NCI-H526 (cell line): Measurements from ENCODE around the gene SCN4A.
"Not testable (repeated sequence)": the region's sequence is repeated elsewhere in the genome, so short reads cannot be mapped to it uniquely, and the experiment has no call there.

Experiments
- DNase-seq, 2 experiments: peaks; one replicate each; lab custom pipeline; 2025; lab: John Stamatoyannopoulos, UW

Gene SCN4A

DNA sequence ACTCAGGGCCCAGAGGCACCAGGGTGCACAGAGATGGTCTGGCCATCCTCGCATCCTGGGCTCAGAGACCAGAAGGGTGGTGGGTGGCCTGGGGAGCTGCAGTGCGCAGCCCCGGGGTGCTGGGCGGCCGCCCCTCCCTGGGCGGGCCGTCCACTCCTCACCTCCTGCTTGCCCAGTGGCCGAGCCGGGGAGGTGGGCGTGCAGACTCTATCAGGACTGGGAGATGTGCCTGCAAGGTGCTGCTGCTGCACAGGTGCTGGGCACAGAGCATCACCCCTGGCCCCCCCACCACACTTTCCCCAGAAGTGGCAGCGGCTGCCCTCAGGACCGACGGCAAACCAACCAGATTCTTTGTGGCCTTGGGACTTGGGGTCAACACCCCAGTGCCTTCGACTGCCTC is at the start of gene SCN4A:
Gene SCN4A, minus strand, starts transcription at position 123 of the 400 bp plus-strand sequence. Its CDS starts 77 bp downstream, at position 46.
- no peak for DNase-seq

DNA sequence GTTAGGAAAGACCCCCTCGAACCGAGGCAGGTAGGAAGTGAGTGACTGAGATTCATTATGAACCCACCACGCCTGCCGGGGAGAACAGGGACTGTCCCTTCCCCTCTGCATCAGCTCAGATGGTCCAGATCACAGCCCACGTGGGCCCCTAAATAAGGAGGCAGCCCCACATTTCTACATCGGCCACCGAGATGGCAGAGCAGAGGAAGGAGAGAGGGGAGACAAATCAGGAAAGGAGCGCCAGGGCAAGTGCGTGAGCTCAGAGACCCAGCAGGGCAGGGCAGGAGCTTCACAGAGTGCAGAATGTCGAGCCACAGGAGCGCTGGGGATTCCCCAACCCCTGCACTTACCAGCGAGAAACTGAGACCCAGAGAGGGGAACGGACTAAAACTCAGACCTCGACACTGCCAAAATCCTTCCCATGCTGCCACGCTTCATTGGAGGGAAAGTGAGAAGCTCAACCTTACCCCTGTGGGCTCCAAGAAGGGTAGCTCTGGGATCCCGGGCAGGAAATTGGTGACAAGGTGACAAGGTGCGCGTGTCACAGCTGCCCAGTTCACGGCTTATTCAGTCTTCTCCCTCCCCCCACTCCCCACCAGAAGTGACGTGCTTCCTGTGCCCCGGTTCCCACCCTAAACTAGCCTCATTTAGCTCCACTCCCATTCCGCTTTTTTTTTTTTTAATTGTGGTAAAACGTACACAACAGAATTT is 47.5 kb upstream of the SCN4A start, which contains the start of gene ICAM2:
Gene ICAM2, minus strand, starts transcription at position 578 of the 711 bp plus-strand sequence. CDS start 13,942 bp downstream, outside the sequence.
- DNase-seq = no peak

DNA sequence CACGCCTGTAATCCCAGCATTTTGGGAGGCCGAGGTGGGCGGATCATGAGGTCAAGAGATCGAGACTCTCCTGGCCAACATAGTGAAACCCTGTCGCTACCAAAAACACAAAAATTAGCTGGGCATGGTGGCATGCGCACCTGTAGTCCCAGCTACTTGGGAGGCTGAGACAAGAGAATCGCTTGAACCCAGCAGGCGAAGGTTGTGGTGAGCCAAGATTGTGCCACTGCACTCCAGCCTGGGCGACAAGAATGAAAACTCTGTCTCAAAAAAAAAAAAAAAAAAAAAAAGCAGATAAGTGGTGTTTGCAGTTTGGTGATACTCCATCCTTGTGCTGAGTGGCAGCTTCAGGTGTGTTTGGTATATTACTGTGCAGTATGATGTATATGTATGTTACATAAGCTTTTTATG is 46.8 kb upstream of the SCN4A start:
- DNase-seq = not testable (repeated sequence)

DNA sequence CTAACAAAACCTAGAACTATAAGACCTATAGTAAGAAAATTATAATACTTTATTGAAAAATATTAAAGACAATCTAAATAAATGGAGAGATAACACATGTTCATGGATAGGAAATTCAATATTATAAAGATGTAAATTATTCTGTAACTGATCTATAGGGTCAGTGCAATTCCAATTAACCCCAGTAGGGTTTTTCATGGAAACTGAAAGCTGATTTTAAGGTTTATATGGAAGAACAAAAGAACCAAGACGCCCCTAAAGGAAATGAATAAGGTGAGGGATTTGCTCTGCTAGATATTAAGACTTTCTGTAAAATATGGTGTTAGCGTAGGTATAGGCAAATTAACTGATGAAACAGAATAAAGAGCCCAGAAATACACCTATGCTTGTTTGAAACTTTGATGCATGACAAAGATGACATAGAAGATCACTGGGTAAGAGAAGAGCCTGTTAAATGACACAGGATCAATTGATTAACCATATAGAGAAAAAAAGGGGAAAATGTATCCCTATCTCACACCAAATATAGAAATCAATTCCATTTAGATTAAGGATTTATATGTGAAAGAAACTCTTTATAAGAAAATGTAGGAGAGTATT is 44.8 kb upstream of the SCN4A start:
- DNase-seq = no peak

DNA sequence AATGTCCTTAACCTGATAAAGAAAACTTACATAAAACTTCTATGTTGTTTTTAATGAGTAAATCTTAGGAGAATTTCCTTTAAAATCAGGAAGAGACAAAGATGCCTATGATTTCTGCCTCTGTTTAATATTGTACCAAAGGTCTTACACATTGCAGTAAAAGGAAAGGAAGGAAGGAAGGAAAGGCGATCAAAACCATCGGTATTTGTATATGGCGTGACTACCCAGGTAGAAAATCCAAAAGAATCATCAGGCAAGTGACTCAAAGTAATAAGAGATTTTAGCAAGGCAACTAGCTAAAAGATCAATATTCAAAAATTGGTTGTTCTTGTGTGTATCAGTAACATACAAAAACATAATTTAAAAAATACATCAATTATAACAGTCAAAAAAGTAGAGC is 44.3 kb upstream of the SCN4A start:
- no peak for DNase-seq

DNA sequence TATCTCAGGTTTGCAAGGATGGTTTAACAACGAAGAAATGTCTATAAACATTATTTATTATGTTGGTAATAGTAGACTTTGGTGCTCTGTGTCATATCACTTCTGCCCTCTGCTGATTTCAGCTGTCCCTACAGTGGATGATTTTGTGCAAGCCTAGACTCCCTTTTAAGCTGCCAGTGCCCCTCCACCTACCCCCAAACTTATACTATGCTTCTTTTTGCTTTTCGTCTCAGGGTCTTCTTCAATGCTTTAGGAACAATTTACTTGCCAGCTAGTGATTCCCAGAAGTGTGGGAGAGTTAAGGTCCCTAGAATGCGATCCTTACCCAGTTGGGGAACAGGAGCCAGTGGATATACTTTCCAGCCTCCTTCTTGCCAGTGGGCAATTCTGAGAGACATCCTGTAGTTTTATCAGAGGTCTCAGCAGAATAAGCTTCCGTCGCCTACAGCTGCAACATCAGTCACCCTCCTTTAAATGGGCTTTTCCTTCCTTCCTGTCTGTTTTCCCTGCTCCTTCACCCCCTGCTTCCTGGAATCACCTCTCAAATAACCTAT is 43.6 kb upstream of the SCN4A start:
- DNase-seq = no peak

DNA sequence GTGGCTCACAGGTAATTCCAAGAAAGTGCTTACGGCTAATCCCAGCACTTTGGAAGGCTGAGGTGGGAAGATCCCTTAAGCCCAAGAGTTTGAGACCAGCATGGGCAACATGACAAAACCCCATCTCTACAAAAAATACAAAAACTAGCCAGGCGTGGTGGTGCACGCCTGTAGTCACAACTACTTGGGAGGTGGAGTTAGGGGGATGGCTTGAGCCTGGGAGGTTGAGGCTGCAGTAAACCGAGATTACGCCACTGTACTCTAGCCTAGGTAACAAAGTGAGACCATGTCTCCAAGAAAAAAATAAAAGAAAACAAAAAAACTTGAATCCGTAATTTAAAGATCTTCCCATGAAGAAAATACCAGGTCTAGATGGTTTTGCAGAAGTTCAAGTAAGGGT is 42.7 kb upstream of the SCN4A start:
- no peak for DNase-seq

DNA sequence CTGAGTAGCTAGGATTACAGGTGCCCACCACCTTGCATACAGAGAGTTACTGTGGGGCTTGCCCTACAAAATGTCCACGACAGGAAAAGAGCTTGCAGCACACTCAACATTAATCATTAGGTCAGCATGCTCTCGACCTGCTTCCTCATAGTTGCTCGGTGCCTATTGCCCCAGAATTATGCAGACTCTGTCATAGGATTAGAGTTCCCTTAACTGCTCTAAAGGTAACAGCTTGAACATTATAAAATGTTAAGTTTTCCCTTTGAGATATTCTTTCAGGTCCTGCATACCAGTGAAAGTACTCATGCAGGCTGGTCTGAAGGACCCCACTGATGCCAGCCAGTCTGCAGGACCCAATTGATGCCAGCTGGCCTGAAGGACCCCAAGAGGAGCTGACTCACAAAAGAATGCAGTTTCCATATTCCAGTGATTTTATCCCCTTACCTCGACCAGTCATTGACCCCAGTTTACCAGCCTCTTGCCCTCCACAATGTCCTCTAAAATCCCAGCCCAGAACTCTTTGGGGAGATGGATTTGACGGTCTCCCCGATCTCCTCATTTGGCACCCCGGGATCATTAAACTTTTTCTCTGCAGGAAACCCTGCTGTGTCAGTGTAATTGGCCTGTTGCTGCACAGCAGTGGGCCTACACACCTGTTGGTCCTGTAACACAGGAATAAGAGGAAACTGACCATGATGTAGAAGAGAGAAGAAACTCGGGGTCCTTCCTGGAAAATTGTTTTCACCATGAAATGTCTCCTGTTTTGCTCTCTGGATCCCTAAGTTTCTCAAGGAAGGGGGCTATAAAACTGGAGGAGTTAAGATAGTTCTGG is 37.1 kb upstream of the SCN4A start:
- DNase-seq = no peak

DNA sequence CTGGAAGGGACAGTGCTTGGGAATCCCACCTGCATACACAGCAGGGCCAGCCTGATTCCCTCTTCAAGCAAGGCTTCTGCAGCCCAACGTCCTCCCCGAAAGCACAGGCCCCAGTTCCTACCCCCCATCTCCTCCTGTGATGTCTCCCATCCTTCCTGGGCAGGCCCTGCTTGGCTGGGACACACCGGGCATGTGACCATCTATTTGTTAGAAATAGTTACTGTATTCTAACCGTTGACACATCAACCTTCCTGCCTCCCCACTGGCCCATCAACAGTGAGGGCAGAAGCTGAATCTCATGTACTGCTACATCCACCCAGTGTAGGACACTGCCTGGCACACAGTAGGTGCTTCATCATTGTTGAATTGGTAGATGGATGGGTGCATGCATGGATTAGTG is 36.1 kb upstream of the SCN4A start:
- no peak for DNase-seq

DNA sequence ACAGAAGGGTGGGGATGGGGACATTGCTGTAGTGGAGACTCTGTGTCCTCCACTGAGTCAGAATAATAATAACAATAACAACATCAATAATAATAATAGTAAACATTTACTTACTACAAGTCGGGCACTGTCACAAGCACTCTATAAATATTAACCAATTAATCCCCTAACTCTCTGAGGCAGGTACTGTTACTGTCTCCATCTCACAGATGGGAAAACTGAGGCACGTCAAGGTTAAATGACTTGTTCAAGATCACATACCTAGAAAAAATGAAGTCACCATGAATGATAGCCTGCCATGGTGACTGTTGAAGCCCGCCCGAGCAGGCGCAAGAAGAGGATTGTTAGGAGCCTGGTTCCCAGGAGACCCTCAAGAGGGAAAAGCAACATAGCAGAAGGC is 35.6 kb upstream of the SCN4A start:
- DNase-seq = no peak

DNA sequence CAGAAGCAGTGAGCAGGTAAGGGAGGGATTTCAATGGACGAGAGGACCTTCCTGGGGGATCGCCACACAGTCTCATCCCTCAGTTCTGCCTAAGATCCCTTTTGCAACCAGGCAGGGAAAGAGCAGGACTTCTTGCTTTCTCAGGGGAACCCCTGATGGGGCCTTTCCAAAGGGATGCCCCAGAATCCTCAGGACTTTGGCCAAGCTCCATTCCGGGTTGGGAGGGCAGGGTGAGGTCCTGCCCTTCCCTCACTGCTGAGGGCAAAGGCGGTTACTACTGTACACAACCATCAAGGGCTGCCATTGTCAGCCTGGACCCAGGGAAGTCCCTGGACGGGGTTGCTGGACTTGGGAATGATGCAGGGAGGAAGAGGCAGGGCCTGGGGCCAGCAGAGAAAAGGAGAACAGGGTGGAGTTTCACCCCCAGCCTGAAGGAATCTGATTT is 35.1 kb upstream of the SCN4A start:
- no peak for DNase-seq

DNA sequence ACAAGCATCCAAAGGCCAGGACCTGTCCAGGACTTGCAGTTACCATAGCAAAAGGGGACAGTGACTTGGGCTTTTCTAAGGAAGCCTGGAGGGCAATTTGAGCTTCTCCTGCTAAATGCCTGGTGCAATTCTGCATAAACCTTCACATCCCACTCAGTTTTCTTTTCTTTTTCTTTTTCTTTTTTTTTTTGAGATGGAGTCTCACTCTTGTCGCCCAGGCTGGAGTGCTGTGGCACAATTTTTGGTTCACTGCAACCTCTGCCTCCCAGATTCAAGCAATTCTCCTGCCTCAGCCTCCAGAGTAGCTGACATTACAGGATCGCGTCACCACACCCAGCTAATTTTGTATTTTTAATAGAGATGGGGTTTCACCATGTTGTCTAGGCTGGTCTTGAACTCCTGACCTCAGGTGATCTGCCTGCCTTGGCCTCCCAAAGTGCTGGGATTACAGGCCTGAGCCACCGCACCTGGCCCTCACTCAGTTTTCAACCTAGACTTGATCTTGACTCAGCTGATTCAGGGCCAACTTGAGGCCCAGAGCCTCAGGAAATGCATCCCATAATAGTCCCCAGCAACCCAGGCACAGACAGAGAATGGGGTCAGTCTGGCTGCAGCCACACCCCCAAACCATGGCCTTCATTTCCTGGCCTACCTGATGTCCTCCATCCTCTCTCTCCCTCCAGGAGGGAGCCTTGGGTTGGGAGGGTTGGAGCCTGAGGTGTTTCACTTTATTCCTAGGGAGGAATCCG is 34.5 kb upstream of the SCN4A start:
- DNase-seq = not testable (repeated sequence)

DNA sequence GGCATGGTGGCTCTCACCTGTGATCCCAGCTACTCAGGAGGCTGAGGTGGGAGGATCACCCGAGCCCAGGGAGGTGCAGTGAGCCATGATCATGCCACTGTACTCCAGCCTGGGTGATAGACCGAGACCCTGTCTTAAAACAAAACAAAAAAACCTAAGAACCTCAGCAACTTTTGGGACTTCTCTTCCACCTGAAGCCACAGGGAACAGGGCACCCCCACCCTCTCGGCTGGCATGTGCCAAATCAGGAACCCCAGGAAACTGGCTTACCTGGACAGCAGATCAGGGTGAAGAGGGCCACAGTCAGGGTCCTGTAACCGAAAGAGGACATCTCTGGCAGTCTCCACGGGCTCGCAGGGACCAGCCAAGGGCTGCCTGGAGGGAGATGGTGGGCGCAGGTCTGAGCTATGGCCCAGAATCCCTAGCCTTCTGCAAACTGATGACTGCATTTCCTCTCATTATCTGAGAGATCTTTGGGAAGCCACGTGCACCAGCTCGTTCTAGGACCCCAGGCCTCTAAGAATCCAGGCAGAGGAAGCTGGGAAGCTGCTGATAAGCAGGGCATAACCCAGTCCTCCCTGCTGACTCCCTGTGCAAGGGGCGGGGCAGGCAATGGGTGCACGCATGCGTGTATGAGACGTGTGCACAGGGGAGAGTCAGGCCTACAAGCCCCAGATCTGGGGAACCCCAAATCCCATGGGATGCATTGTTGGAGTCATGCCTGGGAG is 33.8 kb upstream of the SCN4A start:
- DNase-seq = no peak

DNA sequence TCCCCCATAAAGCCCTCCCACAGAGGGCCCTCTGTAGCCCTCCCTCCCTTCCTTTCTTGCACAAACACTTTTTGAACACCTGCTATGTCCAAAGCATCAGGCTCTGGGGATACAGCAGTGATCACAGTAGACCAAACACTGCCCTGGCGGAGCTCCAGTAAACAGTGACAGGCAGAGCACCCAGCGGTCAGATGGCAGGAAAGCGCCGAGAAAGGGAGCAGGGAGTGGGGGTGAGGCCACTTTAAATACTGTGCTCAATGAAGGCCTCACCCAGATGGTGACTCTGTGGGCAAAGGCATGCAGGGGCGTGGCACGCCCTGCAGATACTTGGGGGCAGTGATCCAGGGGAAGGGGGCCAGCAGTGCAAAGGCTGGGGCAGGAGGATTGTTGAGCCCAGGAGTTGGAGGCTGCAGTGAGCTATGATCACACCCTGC is 33.0 kb upstream of the SCN4A start:
- DNase-seq = no peak

DNA sequence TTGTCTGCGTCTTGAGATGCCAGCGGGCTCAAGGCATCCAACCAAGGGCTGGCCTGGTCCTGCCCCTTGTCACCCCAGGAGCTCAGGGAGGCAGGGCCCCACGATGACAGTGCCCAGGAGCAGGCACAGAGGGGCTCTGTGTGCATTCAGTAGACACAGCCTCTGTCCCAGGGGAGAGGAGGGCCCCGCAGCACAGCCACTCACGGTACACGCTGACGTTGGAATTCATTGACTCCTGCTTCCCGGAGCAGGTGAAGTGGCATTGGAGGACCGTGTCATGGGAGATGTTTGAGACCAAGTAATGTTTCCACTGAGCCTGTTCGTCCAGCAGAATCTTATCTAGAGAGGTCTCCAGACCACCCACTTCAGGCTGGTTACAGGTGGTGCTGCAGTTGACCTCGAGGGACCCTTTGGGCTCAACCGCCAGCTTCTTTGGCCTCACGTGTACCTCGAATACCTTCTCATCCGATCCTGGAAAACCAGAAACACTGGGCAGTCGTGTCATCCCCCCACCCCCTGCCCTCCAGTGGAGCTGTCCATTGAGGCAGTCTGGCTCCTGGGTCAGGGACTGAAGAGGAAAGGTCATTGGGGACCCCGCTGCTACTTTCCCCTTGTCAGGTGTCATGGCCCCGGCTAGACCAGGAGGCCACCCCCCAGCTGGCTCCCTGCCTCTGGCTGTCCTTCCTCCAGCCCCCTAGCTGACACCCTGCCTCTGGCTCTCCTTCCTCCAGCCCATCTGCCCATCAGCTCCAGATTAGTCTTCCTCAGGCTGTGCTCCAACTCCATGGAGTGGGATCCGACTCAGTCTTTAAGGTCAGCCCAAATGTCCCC is 32.4 kb upstream of the SCN4A start:
- DNase-seq = no peak

DNA sequence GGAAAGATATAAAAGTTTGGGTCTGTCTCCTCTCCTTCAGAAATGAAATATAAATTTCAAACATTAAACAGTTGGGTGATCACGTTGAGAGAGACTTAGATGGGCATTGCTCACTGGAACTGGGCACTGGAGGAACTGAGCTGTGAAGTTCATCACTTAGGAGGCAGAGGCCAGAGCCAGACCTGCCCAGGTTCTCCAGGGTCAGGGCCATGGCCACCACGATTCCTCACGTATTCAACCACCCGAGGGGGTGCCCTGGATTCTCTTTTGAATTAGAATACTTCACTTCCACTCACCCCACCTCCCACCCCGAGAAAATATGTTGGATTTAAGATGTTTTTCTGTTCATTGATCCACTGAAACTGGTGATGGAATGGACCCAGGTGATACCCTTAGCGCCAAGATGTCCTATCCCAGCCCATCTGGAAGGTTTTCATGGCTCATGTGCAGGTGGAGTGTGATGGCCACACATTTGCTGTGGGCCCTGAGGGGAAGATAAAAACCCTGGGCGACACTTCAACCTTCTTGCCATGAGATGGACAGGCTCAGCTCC is 31.6 kb upstream of the SCN4A start:
- DNase-seq = no peak

DNA sequence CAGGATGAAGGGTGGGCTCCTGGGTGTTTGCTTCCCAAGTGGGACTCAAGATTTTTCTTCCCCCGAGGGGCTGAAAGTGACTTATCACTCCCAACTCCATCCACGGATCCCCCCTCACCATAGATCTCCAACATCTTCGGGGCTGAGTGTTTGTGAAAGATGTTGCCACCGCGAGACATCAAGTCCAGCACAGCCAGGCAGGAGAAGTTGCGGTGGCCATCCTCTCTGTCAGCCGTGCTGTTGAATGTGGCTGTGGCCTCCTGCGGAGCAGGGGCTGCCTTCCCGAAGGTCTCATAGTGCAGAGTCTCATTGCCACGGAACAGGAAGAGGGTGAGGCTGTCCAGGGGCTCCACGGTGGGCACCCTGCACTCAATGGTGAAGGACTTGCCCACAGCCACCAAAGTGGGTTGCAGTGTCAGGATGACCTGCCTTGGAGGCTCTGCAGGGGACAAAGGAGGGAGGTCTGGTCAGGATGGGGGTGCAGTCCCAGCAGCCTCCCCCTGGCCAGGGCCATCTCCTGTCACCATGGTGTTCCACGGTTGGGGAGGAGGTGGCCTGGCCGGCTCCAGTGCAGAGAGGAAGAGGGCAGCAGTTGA is 30.9 kb upstream of the SCN4A start:
- no peak for DNase-seq

DNA sequence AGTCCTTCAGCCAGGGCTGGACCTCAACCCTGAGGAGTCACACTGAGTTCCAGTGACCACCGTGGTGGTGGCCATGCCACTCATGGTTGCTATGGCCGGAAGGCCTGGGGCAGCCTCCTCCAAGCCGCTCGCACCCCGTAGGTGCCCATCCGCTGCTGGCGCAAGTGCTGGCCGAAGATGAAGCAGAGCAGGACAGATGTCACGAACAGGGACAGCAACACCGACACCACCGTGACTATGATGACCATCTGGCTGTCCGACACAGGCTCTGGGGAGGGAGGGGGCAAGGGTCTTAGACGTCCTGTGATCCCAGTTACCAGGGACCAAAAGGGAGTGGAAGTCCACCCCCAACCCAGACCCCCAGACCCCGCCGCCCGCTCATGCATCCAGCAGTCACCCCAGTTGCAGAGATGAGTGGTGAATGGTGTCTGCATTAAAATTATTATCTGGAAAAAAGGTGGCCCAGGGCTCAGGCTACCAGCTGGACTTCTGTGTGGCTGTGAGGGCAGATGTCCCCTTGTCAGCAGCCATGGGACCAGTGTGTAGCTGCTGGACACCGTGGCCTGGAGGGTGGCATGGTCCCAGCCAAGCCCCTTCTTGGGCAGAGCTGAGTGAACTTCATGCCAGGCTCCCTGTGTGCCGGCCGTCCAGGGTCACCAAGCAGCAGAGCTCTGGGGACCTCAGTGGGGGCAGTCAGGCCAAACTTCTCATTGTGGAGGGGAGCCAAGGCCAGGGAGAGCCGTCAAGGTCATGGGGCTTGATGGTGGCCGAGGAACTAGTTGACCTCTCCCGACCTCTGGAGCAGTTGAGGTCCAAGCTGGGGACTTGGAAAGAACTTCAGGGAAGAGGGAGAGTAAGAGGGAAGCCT is 30.2 kb upstream of the SCN4A start:
- DNase-seq = no peak
